Stimulated activated CD4-positive, alpha-beta T cell treated with anti-CD3 and anti-CD28 coated beads, Interleukin-4, amount 100 ng/mL, for 48 hours (primary cell): Measurements from ENCODE around the gene MYOCOS.
"Not testable (repeated sequence)": the region's sequence is repeated elsewhere in the genome, so short reads cannot be mapped to it uniquely, and the experiment has no call there.

Experiments
- DNase-seq, 2 donors: peaks; one replicate each; pipeline ENCODE4 v3.0.0-alpha.2; 2020; ENCODE audit warnings: low read depth in 2 of 2

Gene MYOCOS

GRCh38 chr1:171625225-171625624 is 3.2 kb downstream of the MYOCOS start:
- DNase-seq, result no peak

- DNase-seq, result no peak
Measured at GRCh38 chr1:171627020-171627419, 5.0 kb downstream of the MYOCOS start.

- DNase-seq, result no peak
Measured at GRCh38 chr1:171628225-171628624, 6.2 kb downstream of the MYOCOS start.

DNA sequence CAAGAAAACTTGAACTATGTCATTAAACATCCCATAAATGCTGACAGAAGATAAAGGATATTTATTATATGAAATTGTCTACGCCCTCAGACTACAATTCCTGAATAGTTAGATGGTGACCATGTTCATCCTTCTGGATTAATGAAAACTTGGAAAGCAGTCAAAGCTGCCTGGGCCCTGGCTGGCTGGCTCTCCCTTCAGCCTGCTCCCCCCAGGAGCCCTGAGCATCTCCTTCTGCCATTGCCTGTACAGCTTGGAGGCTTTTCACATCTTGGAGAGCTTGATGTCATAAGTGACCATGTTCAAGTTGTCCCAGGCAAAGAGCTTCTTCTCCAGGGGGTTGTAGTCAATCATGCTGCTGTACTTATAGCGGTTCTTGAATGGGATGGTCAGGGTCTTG is 13.6 kb downstream of the MYOCOS start:
- DNase-seq, result no peak

GRCh38 chr1:171636141-171636540 is 14.1 kb downstream of the MYOCOS start:
- no peak for DNase-seq

DNA sequence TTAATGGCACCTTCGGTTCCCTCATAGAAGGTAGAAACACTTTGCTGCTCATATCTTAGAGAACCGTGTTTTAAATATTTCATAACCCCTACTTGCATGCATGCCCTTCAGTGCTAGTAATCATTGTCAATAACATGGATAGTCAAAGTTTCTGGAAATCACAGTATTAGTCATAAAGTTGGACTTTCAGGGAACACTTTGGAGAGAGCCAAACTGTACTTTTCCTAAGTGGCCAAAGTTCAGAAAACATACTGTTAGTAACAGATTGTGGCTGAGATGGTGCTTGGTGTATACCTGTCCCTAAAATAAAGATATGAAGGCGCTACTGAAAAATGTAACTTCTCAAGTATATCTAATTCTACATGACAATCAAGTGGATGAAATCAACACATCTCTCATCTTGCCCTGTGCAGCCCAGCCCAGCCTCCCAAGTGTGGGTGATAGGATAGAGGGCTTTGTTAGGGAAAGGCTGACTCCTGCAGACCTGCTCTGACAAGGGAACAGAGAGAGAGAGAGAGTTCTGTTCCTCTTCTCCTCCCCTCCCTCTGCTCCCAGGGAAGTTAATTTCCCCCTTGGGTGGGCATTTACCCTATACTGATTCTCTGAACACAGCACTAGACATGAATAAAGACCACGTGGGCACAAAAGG is 16.0 kb downstream of the MYOCOS start:
- DNase-seq, result no peak

DNA sequence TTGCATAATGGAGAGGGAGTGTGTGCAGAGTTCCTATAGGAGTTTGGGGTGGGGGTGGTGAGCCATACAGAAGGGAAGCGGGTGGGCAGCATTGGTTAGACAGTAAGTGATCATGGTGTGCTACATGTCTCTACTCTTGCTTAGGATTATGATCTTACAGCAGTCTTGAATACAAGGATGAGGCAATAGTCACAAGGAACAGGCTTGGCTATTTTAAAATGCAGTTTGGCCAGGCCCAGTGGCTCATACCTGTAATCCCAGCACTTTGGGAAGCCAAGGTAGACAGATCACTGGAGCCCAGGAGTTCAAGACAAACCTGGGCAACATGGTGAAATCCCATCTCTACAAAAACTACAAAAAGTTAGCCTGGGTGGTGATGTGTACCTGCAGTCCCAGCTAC is 18.2 kb downstream of the MYOCOS start:
- no peak for DNase-seq

DNA sequence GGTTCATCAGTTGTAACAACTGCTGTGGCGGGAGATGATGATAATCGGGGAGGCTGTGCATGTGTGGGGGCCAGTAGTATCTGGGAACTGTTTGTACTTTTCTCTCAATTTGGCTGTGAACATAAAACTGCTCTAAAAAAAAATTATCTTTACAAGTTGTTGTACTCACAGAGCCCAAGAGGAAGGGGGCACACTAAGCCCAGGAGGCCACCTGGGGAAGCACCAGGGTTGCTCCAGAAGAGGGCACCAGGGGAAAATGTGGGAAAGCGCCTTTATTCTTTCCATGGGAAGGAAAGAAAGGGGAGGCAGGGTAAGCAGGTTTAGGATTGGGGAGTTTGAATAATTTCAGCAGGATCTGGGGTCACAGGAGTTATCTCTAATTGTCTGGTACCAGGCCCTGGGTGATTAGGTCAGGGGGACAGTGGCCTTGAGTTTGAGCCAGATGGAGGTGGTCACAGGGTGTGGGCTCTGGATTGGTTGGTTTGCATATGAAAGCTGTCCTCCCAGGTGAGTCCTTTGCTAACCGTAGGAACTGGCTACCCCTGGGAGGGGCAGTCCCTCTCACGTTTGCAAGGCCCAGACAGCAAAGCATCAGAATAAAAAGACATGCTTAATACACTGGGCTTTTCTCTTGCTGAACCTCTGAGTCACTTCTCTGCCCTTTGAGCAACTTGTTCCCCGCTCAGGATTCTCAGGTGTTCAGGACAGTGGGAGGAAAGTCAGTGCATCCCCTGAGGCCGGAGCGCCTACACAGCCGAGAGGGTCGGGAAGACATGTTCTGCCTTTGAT is 19.2 kb downstream of the MYOCOS start:
- DNase-seq, result no peak

DNA sequence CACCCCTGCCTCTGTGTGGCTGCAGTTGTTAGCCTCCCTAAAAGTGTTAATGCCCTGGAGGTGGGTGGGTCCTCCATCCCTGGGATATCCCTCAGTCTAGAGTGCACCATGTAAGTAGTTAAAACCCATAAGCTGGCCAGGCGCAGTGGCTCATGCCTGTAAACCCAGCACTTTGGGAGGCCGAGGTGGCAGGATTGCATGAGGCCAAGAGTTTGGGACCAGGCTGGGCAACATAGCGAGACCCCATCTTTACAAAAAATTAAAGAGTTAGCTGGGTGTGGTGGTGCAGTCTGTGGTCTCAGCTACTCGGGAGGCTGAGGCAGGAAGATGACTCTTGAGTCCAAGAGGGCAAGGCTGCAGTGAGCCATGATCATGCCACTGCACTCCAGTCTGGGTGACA is 20.2 kb downstream of the MYOCOS start:
- no peak for DNase-seq

- DNase-seq, result no peak
Measured at GRCh38 chr1:171643156-171643555, 21.1 kb downstream of the MYOCOS start.

GRCh38 chr1:171644805-171645483 is 22.9 kb downstream of the MYOCOS start:
- peak; percentile 53 to 54 for DNase-seq

DNA sequence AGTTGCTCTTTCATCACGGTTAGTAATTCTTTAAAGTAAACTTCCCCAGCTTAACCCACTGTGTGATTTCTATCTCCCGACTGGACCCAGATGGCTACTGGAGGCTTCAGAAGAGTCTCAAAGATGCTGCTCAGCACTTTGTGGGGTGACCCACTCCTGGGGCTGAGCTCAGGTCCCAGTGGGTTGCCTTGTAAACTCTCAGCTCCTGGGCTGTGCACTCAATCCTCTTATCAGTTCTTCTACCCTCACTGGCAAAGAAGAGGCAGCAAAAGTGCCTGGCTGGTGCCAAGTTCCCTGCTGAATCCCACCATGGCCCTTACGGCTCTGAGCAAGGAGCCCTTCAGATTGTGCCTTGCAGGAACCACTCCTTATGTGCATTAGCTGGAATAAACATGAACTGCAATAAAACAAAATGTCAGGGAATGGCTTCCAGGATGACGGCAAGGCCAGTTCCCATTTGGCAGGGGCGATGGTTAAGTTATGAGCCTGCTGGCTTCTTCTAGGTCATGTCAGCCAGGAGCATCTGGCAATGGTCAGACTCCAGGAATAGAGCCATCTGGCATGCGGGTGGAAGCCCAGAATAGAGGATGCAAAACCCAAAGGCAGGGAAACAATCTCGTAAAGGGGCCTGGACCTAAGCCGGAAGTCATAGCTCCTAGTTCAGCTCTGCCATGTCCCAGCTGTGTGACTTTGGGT is 23.7 kb downstream of the MYOCOS start:
- DNase-seq, result no peak

- DNase-seq, result no peak
Measured at GRCh38 chr1:171646249-171646560, 24.2 kb downstream of the MYOCOS start.

GRCh38 chr1:171652234-171652822 is 30.3 kb downstream of the MYOCOS start, which contains the start of gene MYOC:
TSS of gene MYOC (minus strand) at chr1:171652688. CDS start at chr1:171652611, 77 bp downstream.
- no peak for DNase-seq

DNA sequence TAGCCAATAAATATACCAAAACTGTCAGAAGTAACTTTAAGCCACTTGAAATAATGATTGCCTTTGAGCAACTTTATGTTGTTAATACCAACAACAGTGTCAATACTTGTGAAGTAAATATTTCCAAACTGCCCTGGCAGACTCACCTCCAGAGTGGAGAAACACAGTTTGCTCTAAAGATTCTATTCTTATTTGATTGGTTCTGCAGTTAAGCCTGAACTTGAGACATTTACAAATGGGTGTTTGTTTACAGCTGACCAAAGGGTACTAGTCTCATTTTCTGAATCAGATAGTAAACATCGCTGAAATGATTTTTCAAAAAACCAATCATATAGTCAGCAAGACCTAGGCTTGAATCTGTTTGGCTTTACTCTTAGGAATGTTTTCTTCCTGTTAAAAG is 31.8 kb downstream of the MYOCOS start:
- no peak for DNase-seq

- no peak for DNase-seq
Measured at GRCh38 chr1:171654201-171654941, 32.3 kb downstream of the MYOCOS start.

GRCh38 chr1:171654942-171655745 is 33.1 kb downstream of the MYOCOS start:
- peak; percentile 77 to 84 for DNase-seq

GRCh38 chr1:171655746-171656116 is 33.7 kb downstream of the MYOCOS start:
- no peak for DNase-seq

DNA sequence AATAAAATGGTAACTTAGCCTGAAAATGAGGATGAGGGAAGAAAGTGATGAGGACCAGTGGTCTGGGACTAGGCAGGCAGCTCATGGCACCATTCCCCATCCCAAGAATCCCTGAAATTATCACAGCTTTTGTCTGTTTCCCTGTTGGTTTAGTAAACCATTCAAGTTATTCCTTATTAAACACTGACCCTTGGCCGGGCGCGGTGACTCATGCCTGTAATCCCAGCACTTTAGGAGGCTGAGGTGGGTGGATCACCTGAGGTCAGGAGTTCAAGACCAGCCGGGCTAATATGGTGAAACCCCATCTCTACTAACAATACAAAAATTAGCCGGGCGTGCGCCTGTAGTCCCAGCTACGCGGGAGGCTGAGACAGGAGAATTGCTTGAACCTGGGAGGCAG is 34.2 kb downstream of the MYOCOS start:
- not testable (repeated sequence) for DNase-seq

DNA sequence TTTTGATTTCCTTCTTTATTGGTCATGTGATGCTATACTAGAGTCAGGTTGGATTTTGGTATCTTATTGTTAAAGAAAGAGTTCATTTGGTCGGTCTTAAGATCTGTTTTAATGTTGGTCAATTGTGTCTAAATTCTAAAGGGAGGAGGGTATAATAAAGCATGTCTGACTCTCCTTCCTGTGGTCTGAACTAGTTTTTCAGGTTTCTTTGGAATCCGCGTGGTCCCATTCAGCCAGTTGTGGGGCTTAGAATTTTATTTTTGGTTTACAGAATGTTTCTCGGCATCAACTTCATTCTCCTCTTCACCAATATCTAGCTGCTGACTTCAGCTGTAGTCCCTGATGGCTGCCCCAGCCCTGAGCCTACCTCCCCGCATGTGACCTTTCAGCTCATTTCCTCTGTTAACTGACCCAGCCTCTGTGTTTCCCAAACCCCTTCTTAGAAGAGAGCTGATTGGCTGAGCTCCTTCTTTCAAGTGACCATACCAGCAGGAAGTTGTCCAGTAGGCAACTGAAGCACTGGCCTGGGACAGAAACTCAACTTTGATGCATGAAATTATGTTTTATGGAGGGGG is 39.1 kb downstream of the MYOCOS start:
- no peak for DNase-seq
